GM12801 (cell line): ENCODE results near the gene EZR.

ENCODE experiments used
- CTCF ChIP-seq: IDR thresholded peaks from one replicate; pipeline ENCODE4 v1.5.1; 2011; ENCODE audit warnings: control low read depth; ENCODE audit not compliant: insufficient read length; ENCODE audit errors: extremely low read depth

The EZR gene

GRCh38 chr6:158791274-158791855 lies 27.8 kb downstream of the EZR start:
- no peak for TF ChIP-seq CTCF

- TF ChIP-seq CTCF: no peak
These were observed 29.9 kb downstream of the EZR start for GRCh38 chr6:158789115-158789917.

GRCh38 chr6:158787395-158787794 lies 31.8 kb downstream of the EZR start:
- TF ChIP-seq CTCF: no peak

GRCh38 chr6:158786645-158787304 lies 32.4 kb downstream of the EZR start:
- no peak for TF ChIP-seq CTCF

- TF ChIP-seq CTCF: no peak
These were observed 34.1 kb downstream of the EZR start for GRCh38 chr6:158785036-158785435.

GRCh38 chr6:158784505-158784904 lies 34.7 kb downstream of the EZR start:
- no peak for TF ChIP-seq CTCF

GRCh38 chr6:158783851-158784250 lies 35.3 kb downstream of the EZR start:
- no peak for TF ChIP-seq CTCF
